ENCODE data around the gene TBC1D10B.

Gene TBC1D10B

GRCh38 chr16:30349675-30350074 lies 20.6 kb downstream of the TBC1D10B start:
- no peak overlapping the region for H2AFZ ChIP-seq (ENCODE audit: low read length)
- no peak for TF ChIP-seq CTCF (conservative IDR thresholded peaks at IDR 0.05; ENCODE audit: low read length)
- no peak for TF ChIP-seq EZH2phosphoT487 (IDR thresholded peaks at IDR 0.05; ENCODE audit: borderline replicate concordance)
- H3K4me1 ChIP-seq (ENCODE audit: insufficient read depth, low read length, poor library complexity, severe bottlenecking) = peaks cover 25% of the 10 kb centered on the region
- H3K27me3 ChIP-seq (ENCODE audit: insufficient read depth, low read length, poor library complexity, severe bottlenecking) = no peaks in the 10 kb centered on the region
- peaks cover 35% of the 10 kb centered on the region for H3K79me2 ChIP-seq (ENCODE audit: insufficient read depth, low read length)
- H3K4me3 ChIP-seq (ENCODE audit: low read length, poor library complexity, severe bottlenecking) = no peak overlapping the region
- H4K20me1 ChIP-seq (ENCODE audit: insufficient read depth, low read length, poor library complexity, severe bottlenecking) = peaks cover 12% of the 10 kb centered on the region
- no peak overlapping the region for H3K9ac ChIP-seq (ENCODE audit: low read depth, low read length, poor library complexity, severe bottlenecking)
- peaks cover 19% of the 10 kb centered on the region; the same call in 1 of the 2 replicates for H3K36me3 ChIP-seq (ENCODE audit: insufficient read depth, low read length)
- H3F3A ChIP-seq (ENCODE audit: low read depth) = peaks cover 5% of the 10 kb centered on the region; the same call in 1 of the 2 replicates
- H3K9me2 ChIP-seq (replicated peaks; ENCODE audit: low read depth, low read length) = no peaks in the 10 kb centered on the region
- no peaks in the 10 kb centered on the region for H3K9me3 ChIP-seq (ENCODE audit: insufficient read depth, low read depth, low read length)
- peak overlapping the region; percentile 3 for H3K4me2 ChIP-seq (ENCODE audit: low read depth, low read length, poor library complexity, severe bottlenecking)

GRCh38 chr16:30348929-30349328 lies 21.4 kb downstream of the TBC1D10B start:
- H3K9me3 ChIP-seq (ENCODE audit: insufficient read depth, low read depth, low read length) = no peaks in the 10 kb centered on the region
- peaks cover 23% of the 10 kb centered on the region for H3K4me1 ChIP-seq (ENCODE audit: insufficient read depth, low read length, poor library complexity, severe bottlenecking)
- H3K4me3 ChIP-seq (ENCODE audit: low read length, poor library complexity, severe bottlenecking) = no peak overlapping the region
- peak overlapping the region; percentile 3 for H3K4me2 ChIP-seq (ENCODE audit: low read depth, low read length, poor library complexity, severe bottlenecking)
- peaks cover 5% of the 10 kb centered on the region; the same call in 1 of the 2 replicates for H3F3A ChIP-seq (ENCODE audit: low read depth)
- H2AFZ ChIP-seq (ENCODE audit: low read length) = no peak overlapping the region
- H3K36me3 ChIP-seq (ENCODE audit: insufficient read depth, low read length) = peaks cover 19% of the 10 kb centered on the region; the same call in 1 of the 2 replicates
- TF ChIP-seq EZH2phosphoT487 (IDR thresholded peaks at IDR 0.05; ENCODE audit: borderline replicate concordance) = no peak
- TF ChIP-seq CTCF (conservative IDR thresholded peaks at IDR 0.05; ENCODE audit: low read length) = no peak
- H3K27me3 ChIP-seq (ENCODE audit: insufficient read depth, low read length, poor library complexity, severe bottlenecking) = no peaks in the 10 kb centered on the region
- H3K9me2 ChIP-seq (replicated peaks; ENCODE audit: low read depth, low read length) = no peaks in the 10 kb centered on the region
- H3K79me2 ChIP-seq (ENCODE audit: insufficient read depth, low read length) = peaks cover 27% of the 10 kb centered on the region
- H4K20me1 ChIP-seq (ENCODE audit: insufficient read depth, low read length, poor library complexity, severe bottlenecking) = peaks cover 8% of the 10 kb centered on the region
- no peak overlapping the region for H3K9ac ChIP-seq (ENCODE audit: low read depth, low read length, poor library complexity, severe bottlenecking)

GRCh38 chr16:30348113-30348512 lies 22.2 kb downstream of the TBC1D10B start:
- Histone ChIP-seq H2AFZ (ENCODE audit: low read length) (no peak overlapping the region), H3K9ac (ENCODE audit: low read depth, low read length, poor library complexity, severe bottlenecking) (no peak overlapping the region), H4K20me1 (ENCODE audit: insufficient read depth, low read length, poor library complexity, severe bottlenecking) (peaks cover under 1% of the 10 kb centered on the region), H3K4me2 (ENCODE audit: low read depth, low read length, poor library complexity, severe bottlenecking) (no peak overlapping the region), H3K4me3 (ENCODE audit: low read length, poor library complexity, severe bottlenecking) (no peak overlapping the region), H3K4me1 (ENCODE audit: insufficient read depth, low read length, poor library complexity, severe bottlenecking) (peaks cover 18% of the 10 kb centered on the region), H3K9me3 (ENCODE audit: insufficient read depth, low read depth, low read length) (no peaks in the 10 kb centered on the region), H3K79me2 (ENCODE audit: insufficient read depth, low read length) (peaks cover 19% of the 10 kb centered on the region), H3K9me2 (replicated peaks; ENCODE audit: low read depth, low read length) (no peaks in the 10 kb centered on the region), H3K36me3 (ENCODE audit: insufficient read depth, low read length) (peaks cover 19% of the 10 kb centered on the region; the same call in 1 of the 2 replicates), H3F3A (ENCODE audit: low read depth) (peaks cover 5% of the 10 kb centered on the region; the same call in 1 of the 2 replicates), H3K27me3 (ENCODE audit: insufficient read depth, low read length, poor library complexity, severe bottlenecking) (no peaks in the 10 kb centered on the region)
- no peak for TF ChIP-seq CTCF (conservative IDR thresholded peaks at IDR 0.05; ENCODE audit: low read length)
- TF ChIP-seq EZH2phosphoT487 (IDR thresholded peaks at IDR 0.05; ENCODE audit: borderline replicate concordance) = no peak
